ENCODE measurements around the gene TMPRSS11D.

GRCh38 chr4:67886281-67886680 lies 2.5 kb upstream of the TMPRSS11D start:
- no peak for TF ChIP-seq CTCF (conservative IDR thresholded peaks at IDR 0.05)
- no peak for TF ChIP-seq EZH2 (IDR thresholded peaks at IDR 0.05; ENCODE audit: low read depth)
